ENCODE results near the gene BTBD7. TPM values are rescaled to one million over a fixed set of nuclear protein-coding genes. Genes with fewer than 3 reads are reported as not detected.

The BTBD7 gene
- total RNA-seq, 1 donor from 2014 or later = 31.1 TPM

DNA sequence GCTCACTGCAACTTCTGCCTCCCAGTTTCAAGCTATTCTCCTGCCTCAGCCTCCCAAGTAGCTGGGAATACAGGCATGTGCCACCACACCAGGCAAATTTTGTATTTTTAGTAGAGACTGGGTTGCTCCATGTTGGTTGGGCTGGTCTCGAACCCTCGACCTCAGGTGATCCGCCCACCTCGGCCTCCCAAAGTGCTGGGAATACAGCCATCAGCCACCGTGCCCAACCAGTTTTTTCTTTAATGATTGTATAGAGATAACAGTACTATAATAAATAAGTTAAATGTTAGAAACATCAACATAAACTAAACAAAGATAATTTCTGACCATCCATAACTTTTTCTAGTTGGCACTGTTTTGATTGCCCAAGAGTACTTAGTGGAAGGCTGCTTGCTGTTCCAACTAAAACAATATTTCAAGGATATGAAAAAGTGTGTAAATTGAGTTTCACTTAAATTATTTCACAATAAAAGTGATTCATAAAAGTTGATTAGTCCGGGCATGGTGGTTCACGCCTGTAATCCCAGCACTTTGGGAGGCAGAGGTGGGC lies 131.6 kb downstream of the BTBD7 start:
- DNase-seq (ENCODE audit: low read depth, low spot score) = no peak

DNA sequence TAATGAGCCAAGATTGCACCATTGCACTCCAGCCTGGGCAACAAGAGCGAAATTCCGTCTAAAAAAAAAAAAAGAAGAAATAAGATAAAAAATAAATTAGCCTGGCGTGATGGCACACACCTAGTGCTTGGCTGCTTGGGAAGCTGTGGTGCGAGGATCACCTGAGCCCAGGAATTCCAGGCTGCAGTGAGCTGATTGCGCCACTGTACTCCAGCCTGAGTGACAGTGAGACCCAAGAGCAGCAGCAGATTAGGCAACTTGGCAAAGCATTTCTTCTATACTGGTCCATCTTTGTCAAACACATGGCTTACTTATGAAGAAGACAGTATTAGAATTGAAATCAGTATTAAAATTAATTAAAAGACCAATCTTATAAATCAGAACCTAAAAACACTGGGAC lies 132.3 kb downstream of the BTBD7 start:
- DNase-seq (ENCODE audit: low read depth, low spot score) = no peak

DNA sequence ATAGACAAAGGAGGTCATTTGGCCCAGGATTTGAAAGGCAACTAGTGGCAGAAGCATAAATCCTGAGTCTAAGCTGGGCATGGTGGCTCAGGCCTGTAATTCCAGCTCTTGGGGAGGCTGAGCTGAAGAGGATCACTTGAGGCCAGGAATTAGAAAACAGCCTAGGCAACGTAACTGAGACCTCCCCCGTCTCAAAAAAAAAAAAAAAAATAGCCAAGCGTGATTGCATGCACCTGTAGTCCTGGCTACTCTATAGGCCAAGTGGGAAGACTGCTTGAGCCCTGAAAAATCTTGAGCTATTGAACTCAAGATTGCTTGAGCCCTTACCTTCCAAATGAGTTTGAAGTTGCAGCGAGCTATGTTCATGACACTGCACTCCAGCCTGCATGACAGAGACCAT lies 133.8 kb downstream of the BTBD7 start:
- no peak for DNase-seq (ENCODE audit: low read depth, low spot score)

DNA sequence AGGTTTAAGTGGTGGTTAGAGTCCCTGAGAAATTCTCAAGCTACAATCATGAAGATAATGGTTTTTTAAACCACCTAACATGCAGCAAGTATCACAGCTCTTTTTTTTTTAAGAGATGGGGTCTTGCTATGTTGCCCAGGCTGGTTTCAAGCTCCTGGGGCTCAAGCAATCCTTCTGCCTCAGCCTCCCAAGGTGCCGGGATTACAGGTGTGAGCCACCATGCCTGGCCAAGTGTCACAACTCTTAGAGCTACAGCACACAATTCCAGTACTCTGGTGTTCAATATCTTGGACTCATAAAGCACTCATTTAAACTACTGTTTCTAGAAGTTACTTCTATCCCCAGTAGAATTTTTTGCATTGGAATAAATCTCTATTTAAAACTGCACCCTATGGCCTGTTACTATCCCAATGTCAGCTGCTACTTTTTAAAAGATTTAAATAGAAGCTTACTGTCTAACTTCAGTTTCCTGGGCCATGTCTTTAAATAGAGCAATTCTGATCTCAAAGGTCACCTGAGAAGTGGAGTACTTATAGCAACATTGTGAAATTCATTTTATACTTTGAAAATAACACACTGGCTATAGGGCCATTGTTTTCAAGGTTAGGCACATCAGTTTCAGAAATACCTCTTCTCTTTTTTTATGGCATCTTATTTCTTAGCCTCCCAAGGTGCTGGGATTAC lies 137.4 kb downstream of the BTBD7 start:
- DNase-seq (ENCODE audit: low read depth, low spot score) = no peak

Other genes with a start within 250 kb of the BTBD7 start
- gene ITPK1, start 217.1 kb downstream of the BTBD7 start, total RNA-seq = 28.1 and 47.6 TPM in 2 replicates
- 16.4 and 20.8 TPM in 2 replicates for gene MOAP1, start 148.1 kb downstream of the BTBD7 start, total RNA-seq
- gene LYSET, start 147.7 kb downstream of the BTBD7 start, total RNA-seq = 13.5 and 14.0 TPM in 2 replicates
- 16.6 and 18.7 TPM in 2 replicates for gene GON7, start 126.0 kb downstream of the BTBD7 start, total RNA-seq
- 46.1 and 80.3 TPM in 2 replicates for gene UBR7, start 125.8 kb downstream of the BTBD7 start, total RNA-seq
- gene COX8C, start 14.1 kb upstream of the BTBD7 start, total RNA-seq = not detected in 2 replicates
- under 0.01 TPM in 1 of 2 replicates, not detected in the other for gene UNC79, start 97.9 kb upstream of the BTBD7 start, total RNA-seq